GM12891 (cell line): Measurements from ENCODE around the gene DLGAP1.

Experiments
- DNase-seq: peaks from one replicate; pipeline ENCODE4 v3.0.0; 2011; ENCODE audit warnings: low spot score; ENCODE audit not compliant: insufficient read length
- FAIRE-seq: peaks from 2 replicates; lab custom pipeline; 2011; peaks lifted over from hg19 to GRCh38; lab: Jason Lieb, UNC
- PAX5 ChIP-seq: IDR thresholded peaks from 2 replicates; pipeline ENCODE4 v1.6.1; 2011; ENCODE audit warnings: low read length, moderate library complexity, mild to moderate bottlenecking; ENCODE audit not compliant: insufficient read depth, severe bottlenecking
- POLR2A ChIP-seq: IDR thresholded peaks from 2 replicates; pipeline ENCODE4 v1.6.1; 2011; ENCODE audit warnings: low read depth, low read length, control low read depth
- POLR2AphosphoS5 ChIP-seq: IDR thresholded peaks from 2 replicates; pipeline ENCODE4 v1.6.1; 2011; ENCODE audit warnings: low read depth, low read length, control low read depth
- POU2F2 ChIP-seq: IDR thresholded peaks from 2 replicates; pipeline ENCODE4 v1.6.1; 2011; ENCODE audit warnings: low read depth, mild to moderate bottlenecking, control low read depth, low read length, moderate library complexity
- SPI1 ChIP-seq: IDR thresholded peaks from 2 replicates; pipeline ENCODE4 v1.6.1; 2011; ENCODE audit warnings: low read depth, low read length, control low read depth
- TAF1 ChIP-seq: IDR thresholded peaks from 2 replicates; pipeline ENCODE4 v1.6.1; 2011; ENCODE audit warnings: low read depth, low read length, control low read depth

Gene DLGAP1

GRCh38 chr18:3693410-3693809 is 761.7 kb downstream of the DLGAP1 start:
- DNase-seq (no peak), FAIRE-seq (no peak)
- TF ChIP-seq POLR2A (no peak), POU2F2 (no peak), SPI1 (no peak), TAF1 (no peak), POLR2AphosphoS5 (no peak), PAX5 (no peak)

GRCh38 chr18:3692691-3693090 is 762.4 kb downstream of the DLGAP1 start:
- FAIRE-seq (no peak), DNase-seq (no peak)
- TF ChIP-seq POU2F2 (no peak), POLR2A (no peak), SPI1 (no peak), TAF1 (no peak)

- TF ChIP-seq TAF1 (no peak), POU2F2 (no peak), POLR2AphosphoS5 (no peak)
- DNase-seq (no peak), FAIRE-seq (no peak)
Observed at GRCh38 chr18:3692113-3692621, 762.9 kb downstream of the DLGAP1 start.

- DNase-seq (no peak), FAIRE-seq (no peak)
- TF ChIP-seq TAF1 = no peak
- no peak for TF ChIP-seq POLR2AphosphoS5
- TF ChIP-seq POU2F2 = no peak
- TF ChIP-seq POLR2A = no peak
- TF ChIP-seq PAX5 = no peak
- TF ChIP-seq SPI1 = no peak
Observed at GRCh38 chr18:3691705-3692104, 763.4 kb downstream of the DLGAP1 start.

- FAIRE-seq (no peak), DNase-seq (no peak)
Observed at GRCh38 chr18:3690764-3691066, 764.4 kb downstream of the DLGAP1 start.

GRCh38 chr18:3689986-3690763 is 764.9 kb downstream of the DLGAP1 start:
- FAIRE-seq (no peak), DNase-seq (no peak)
- no peak for TF ChIP-seq PAX5
- TF ChIP-seq SPI1 = no peak
- no peak for TF ChIP-seq POLR2A
- TF ChIP-seq POU2F2 = no peak
- TF ChIP-seq POLR2AphosphoS5 = no peak
- no peak for TF ChIP-seq TAF1

More at GRCh38 chr18:3690764-3691066, 764.4 kb downstream of the DLGAP1 start:
- TF ChIP-seq SPI1 = no peak
- no peak for TF ChIP-seq POU2F2
- no peak for TF ChIP-seq POLR2AphosphoS5
- TF ChIP-seq POLR2A = no peak
- no peak for TF ChIP-seq TAF1
- TF ChIP-seq PAX5 = no peak

- FAIRE-seq (no peak), DNase-seq (no peak)
- TF ChIP-seq SPI1 (no peak), POLR2A (no peak)
Observed at GRCh38 chr18:3689091-3689490, 766.0 kb downstream of the DLGAP1 start.

GRCh38 chr18:3688690-3689089 is 766.4 kb downstream of the DLGAP1 start:
- DNase-seq (no peak), FAIRE-seq (no peak)
- TF ChIP-seq PAX5 = no peak
- TF ChIP-seq POU2F2 = no peak
- no peak for TF ChIP-seq POLR2A
- TF ChIP-seq TAF1 = no peak
- no peak for TF ChIP-seq SPI1
- no peak for TF ChIP-seq POLR2AphosphoS5

GRCh38 chr18:3683483-3683882 is 771.6 kb downstream of the DLGAP1 start:
- FAIRE-seq = no peak
- no peak for TF ChIP-seq POU2F2
- no peak for TF ChIP-seq SPI1
- TF ChIP-seq POLR2A = no peak
- TF ChIP-seq POLR2AphosphoS5 = no peak
- TF ChIP-seq TAF1 = no peak
- TF ChIP-seq PAX5 = no peak

GRCh38 chr18:3682061-3682460 is 773.0 kb downstream of the DLGAP1 start:
- DNase-seq (no peak), FAIRE-seq (no peak)
- TF ChIP-seq SPI1 = no peak
- TF ChIP-seq TAF1 = no peak
- TF ChIP-seq POLR2A = no peak
- TF ChIP-seq POU2F2 = no peak
- no peak for TF ChIP-seq PAX5
- no peak for TF ChIP-seq POLR2AphosphoS5

More at GRCh38 chr18:3683483-3683882, 771.6 kb downstream of the DLGAP1 start:
- no peak for DNase-seq

- no peak for DNase-seq
- FAIRE-seq = no peak
- TF ChIP-seq POLR2AphosphoS5 = no peak
- no peak for TF ChIP-seq TAF1
- no peak for TF ChIP-seq PAX5
- TF ChIP-seq SPI1 = no peak
- no peak for TF ChIP-seq POLR2A
- TF ChIP-seq POU2F2 = no peak
Observed at GRCh38 chr18:3679241-3679640, 775.9 kb downstream of the DLGAP1 start.
